H9 (cell line): ENCODE measurements around the gene MON2. TPM values are rescaled to one million over a fixed set of nuclear protein-coding genes. Genes with fewer than 3 reads are reported as not detected.
"Not testable (repeated sequence)": the region's sequence is repeated elsewhere in the genome, so short reads cannot be mapped to it uniquely, and the experiment has no call there.

Experiments used
- DNase-seq: peaks from one replicate; pipeline ENCODE4 v3.0.0-alpha.2; 2017
- H2AFZ ChIP-seq: one replicate; pipeline ENCODE4 v1.6.1; 2013; ENCODE audit warnings: mild to moderate bottlenecking, low read length, control low read depth, moderate library complexity
- H2AK5ac ChIP-seq: 2 replicates; pipeline ENCODE4 v1.6.1; 2013; ENCODE audit warnings: low read length, control low read depth, mixed read lengths; ENCODE audit not compliant: insufficient read length
- H2BK120ac ChIP-seq: one replicate; pipeline ENCODE4 v1.6.1; 2013; ENCODE audit warnings: low read depth, mild to moderate bottlenecking, low read length, control low read depth, inconsistent platforms; ENCODE audit not compliant: poor library complexity, severe bottlenecking
- H2BK12ac ChIP-seq: 2 replicates; pipeline ENCODE4 v1.6.1; 2013; ENCODE audit warnings: low read length, control low read depth, mixed read lengths, low read depth; ENCODE audit not compliant: insufficient read length
- H2BK15ac ChIP-seq: 2 replicates; pipeline ENCODE4 v1.6.1; 2013; ENCODE audit warnings: low read depth, low read length, control low read depth
- H2BK20ac ChIP-seq: one replicate; pipeline ENCODE4 v1.6.1; 2013; ENCODE audit warnings: low read depth, mild to moderate bottlenecking, low read length, control low read depth, inconsistent platforms; ENCODE audit not compliant: poor library complexity, severe bottlenecking
- H2BK5ac ChIP-seq: 2 replicates; pipeline ENCODE4 v1.6.1; 2013; ENCODE audit warnings: low read length, control low read depth, mixed read lengths; ENCODE audit not compliant: insufficient read length
- H3K14ac ChIP-seq: 2 replicates; pipeline ENCODE4 v1.6.1; 2013; ENCODE audit warnings: low read length, control low read depth; ENCODE audit not compliant: insufficient read depth
- H3K18ac ChIP-seq: 2 replicates; pipeline ENCODE4 v1.6.1; 2013; ENCODE audit warnings: low read depth, mild to moderate bottlenecking, mixed read lengths, low read length, control low read depth; ENCODE audit not compliant: insufficient read length
- H3K23ac ChIP-seq: 2 replicates; pipeline ENCODE4 v1.6.1; 2013; ENCODE audit warnings: low read length, control low read depth, mixed read lengths, low read depth; ENCODE audit not compliant: insufficient read length
- H3K23me2 ChIP-seq: 2 replicates; pipeline ENCODE4 v1.6.1; 2013; ENCODE audit warnings: low read depth, mild to moderate bottlenecking, mixed read lengths, low read length, control low read depth; ENCODE audit not compliant: insufficient read length, poor library complexity, severe bottlenecking
- H3K27ac ChIP-seq: 2 replicates; pipeline ENCODE4 v1.5.1; 2013; ENCODE audit warnings: low read length, control low read depth, mixed read lengths, low read depth; ENCODE audit not compliant: insufficient read length
- H3K27me3 ChIP-seq: 2 replicates; pipeline ENCODE4 v1.6.1; 2013; ENCODE audit warnings: low read length, control low read depth, inconsistent platforms; ENCODE audit not compliant: insufficient read depth
- H3K4ac ChIP-seq: 2 replicates; pipeline ENCODE4 v1.6.1; 2013; ENCODE audit warnings: low read depth, mild to moderate bottlenecking, control low read depth, inconsistent platforms, low read length, moderate library complexity
- H3K4me1 ChIP-seq: 2 replicates; pipeline ENCODE4 v1.6.1; 2013; ENCODE audit warnings: low read length, control low read depth, inconsistent platforms; ENCODE audit not compliant: insufficient read depth
- H3K4me2 ChIP-seq: 2 replicates; pipeline ENCODE4 v1.6.1; 2013; ENCODE audit warnings: low read length, control low read depth, mixed read lengths; ENCODE audit not compliant: insufficient read length, insufficient read depth
- H3K56ac ChIP-seq: 2 replicates; pipeline ENCODE4 v1.6.1; 2013; ENCODE audit warnings: low read depth, mild to moderate bottlenecking, mixed read lengths, low read length, control low read depth; ENCODE audit not compliant: insufficient read length
- H3K79me1 ChIP-seq: 2 replicates; pipeline ENCODE4 v1.6.1; 2013; ENCODE audit warnings: low read depth, mild to moderate bottlenecking, moderate library complexity, low read length, control low read depth, inconsistent platforms; ENCODE audit not compliant: insufficient read depth, poor library complexity, severe bottlenecking
- H3K79me2 ChIP-seq: 2 replicates; pipeline ENCODE4 v1.6.1; 2013; ENCODE audit warnings: low read length, control low read depth, inconsistent platforms; ENCODE audit not compliant: insufficient read depth
- H3K9ac ChIP-seq: 2 replicates; pipeline ENCODE4 v1.6.1; 2013; ENCODE audit warnings: low read length, control low read depth, mixed read lengths; ENCODE audit not compliant: insufficient read length; ENCODE audit errors: extremely low read depth
- H3K9me3 ChIP-seq: one replicate; pipeline ENCODE4 v1.6.1; 2013; ENCODE audit warnings: low read depth, low read length, inconsistent platforms; ENCODE audit not compliant: control insufficient read depth
- H3T11ph ChIP-seq: one replicate; pipeline ENCODE4 v1.6.1; 2013; ENCODE audit warnings: mild to moderate bottlenecking, low read length, control low read depth, inconsistent platforms
- H4K20me1 ChIP-seq: one replicate; pipeline ENCODE4 v1.6.1; 2013; ENCODE audit not compliant: control insufficient read depth, insufficient read length, insufficient read depth
- H4K5ac ChIP-seq: 2 replicates; pipeline ENCODE4 v1.6.1; 2013; ENCODE audit warnings: low read depth, mild to moderate bottlenecking, mixed read lengths, low read length, control low read depth; ENCODE audit not compliant: insufficient read length
- H4K8ac ChIP-seq: replicated peaks from 2 replicates; pipeline ENCODE4 v1.6.1; 2013; ENCODE audit warnings: low read length, control low read depth, mixed read lengths, low read depth; ENCODE audit not compliant: insufficient read length
- H4K91ac ChIP-seq: 2 replicates; pipeline ENCODE4 v1.6.1; 2013; ENCODE audit warnings: low read depth, mild to moderate bottlenecking, moderate library complexity, mixed read lengths, low read length, control low read depth; ENCODE audit not compliant: insufficient read length
- H3K27ac Mint-ChIP-seq, 3 experiments: 2 replicates in 2 of 3; 3 replicates in 1 of 3; pipeline ENCODE4 v1.8.0; 2020 to 2021; ENCODE audit warnings: mixed read lengths in 3 of 3, mild to moderate bottlenecking in 1 of 3, moderate library complexity in 1 of 3
- H3K27me3 Mint-ChIP-seq: 2 replicates; pipeline ENCODE4 v1.8.0; 2021; ENCODE audit warnings: low read depth, mild to moderate bottlenecking, moderate library complexity, mixed read lengths
- H3K36me3 Mint-ChIP-seq, 3 experiments: 2 replicates in 2 of 3; 3 replicates in 1 of 3; pipeline ENCODE4 v1.8.0; 2020 to 2021; ENCODE audit warnings: low read depth in 3 of 3, mixed read lengths in 3 of 3; ENCODE audit not compliant: insufficient read depth in 1 of 3
- H3K4me1 Mint-ChIP-seq, 2 experiments: 2 replicates each; pipeline ENCODE4 v1.8.0; 2020; ENCODE audit warnings: mixed read lengths in 2 of 2
- H3K4me3 Mint-ChIP-seq, 2 experiments: 2 replicates in 1 of 2; 3 replicates in 1 of 2; pipeline ENCODE4 v1.8.0; 2020 to 2021; ENCODE audit warnings: mild to moderate bottlenecking in 2 of 2, mixed read lengths in 2 of 2, moderate library complexity in 1 of 2
- H3K9me3 Mint-ChIP-seq, 2 experiments: 2 replicates in 1 of 2; 3 replicates in 1 of 2; pipeline ENCODE4 v1.8.0; 2020; ENCODE audit warnings: mild to moderate bottlenecking in 2 of 2, mixed read lengths in 2 of 2, moderate library complexity in 1 of 2
- CTCF ChIP-seq: fragments of 200-600 bp; sonication (generic); conservative IDR thresholded peaks from 3 replicates; pipeline ENCODE4 v1.8.0; 2021; ENCODE audit warnings: antibody characterized with exemption, mild to moderate bottlenecking
- WGBS: extraction: QIAGEN DNeasy Blood & Tissue Kit; methylation state at CpG from one replicate; pipeline ENCODE4 v1.1.7; 2013; ENCODE audit warnings: missing lambda C conversion rate, low lambda C conversion rate, mixed read lengths; ENCODE audit not compliant: insufficient read length; ENCODE audit errors: extremely low coverage; 5-methylcytosine and 5-hydroxymethylcytosine counted together
- total RNA-seq: library from RNA; stranded (reverse); gene quantifications from 2 replicates; pipeline ENCODE4 v1.2.1, GENCODE V29; 2021

The MON2 gene
- total RNA-seq, 1 experiment from 2014 or later: 21.9 TPM

GRCh38 chr12:62448436-62448835, 18.2 kb upstream of the MON2 start:
- H4K5ac ChIP-seq: no peak overlapping the region
- H4K91ac ChIP-seq: no peak overlapping the region
- H3K23ac ChIP-seq: no peak overlapping the region
- no peak overlapping the region for H2AFZ ChIP-seq
- no peak overlapping the region for H3K4me3 Mint-ChIP-seq
- H2BK120ac ChIP-seq: no peak overlapping the region
- WGBS: no CpG with 5 or more reads among the region's 3 CpGs
- H3K36me3 Mint-ChIP-seq: no peaks in the 10 kb centered on the region
- no peak overlapping the region for H2BK20ac ChIP-seq
- H3K4me1 Mint-ChIP-seq: no peaks in the 10 kb centered on the region
- no peaks in the 10 kb centered on the region for H3K27me3 ChIP-seq
- H3K27me3 Mint-ChIP-seq: 0 out of 2 replicates have a peak, but pooled peaks cover 1% of the 10 kb centered on the region
- H3K79me1 ChIP-seq: no peaks in the 10 kb centered on the region
- no peaks in the 10 kb centered on the region for H3K9me3 Mint-ChIP-seq
- TF ChIP-seq CTCF: no peak
- no peak overlapping the region for H2BK12ac ChIP-seq
- no peaks in the 10 kb centered on the region for H3K23me2 ChIP-seq
- no peaks in the 10 kb centered on the region for H3K4me1 ChIP-seq
- no peak overlapping the region for H3K56ac ChIP-seq
- no peak overlapping the region for H3K27ac ChIP-seq
- DNase-seq: no peak
- H2BK15ac ChIP-seq: no peak overlapping the region
- H4K8ac ChIP-seq: no peak overlapping the region
- no peak overlapping the region for H2AK5ac ChIP-seq
- H3K14ac ChIP-seq: no peak overlapping the region
- H3K4me2 ChIP-seq: no peak overlapping the region
- H3K18ac ChIP-seq: no peak overlapping the region
- no peak overlapping the region for H3K27ac Mint-ChIP-seq
- no peak overlapping the region for H3K4ac ChIP-seq
- H3T11ph ChIP-seq: no peak overlapping the region
- no peaks in the 10 kb centered on the region for H4K20me1 ChIP-seq
- no peaks in the 10 kb centered on the region for H3K9me3 ChIP-seq
- H3K9ac ChIP-seq: no peak overlapping the region
- H2BK5ac ChIP-seq: no peak overlapping the region
- no peaks in the 10 kb centered on the region for H3K79me2 ChIP-seq

GRCh38 chr12:62455429-62455828, 11.2 kb upstream of the MON2 start:
- H3K27ac Mint-ChIP-seq, H3K27me3 ChIP-seq, H3K36me3 Mint-ChIP-seq, H3K27ac ChIP-seq, H2BK12ac ChIP-seq, H4K20me1 ChIP-seq, H2BK20ac ChIP-seq, H2AK5ac ChIP-seq, H3K4me1 Mint-ChIP-seq, H3K4me1 ChIP-seq, H3K23me2 ChIP-seq, H3K9ac ChIP-seq, H2BK5ac ChIP-seq, H3K9me3 Mint-ChIP-seq, H3K27me3 Mint-ChIP-seq, H2BK120ac ChIP-seq, H3K79me2 ChIP-seq, H3K23ac ChIP-seq, H3K79me1 ChIP-seq, H3K9me3 ChIP-seq, H3K4me3 Mint-ChIP-seq, H4K91ac ChIP-seq, H3K18ac ChIP-seq, H3K56ac ChIP-seq, H2AFZ ChIP-seq, H3K14ac ChIP-seq, H3K4me2 ChIP-seq, H2BK15ac ChIP-seq, H3T11ph ChIP-seq, H4K8ac ChIP-seq, H4K5ac ChIP-seq, H3K4ac ChIP-seq, DNase-seq: not testable (repeated sequence)
- WGBS: no CpG with 5 or more reads among the region's 2 CpGs
